ENCODE data around the gene RALGPS2. TPM values are rescaled to one million over a fixed set of nuclear protein-coding genes. Genes with fewer than 3 reads are reported as not detected.
A peak's percentile ranks its signal among the peaks of the same experiment; 100 is the strongest.

The RALGPS2 gene
- total and polyA plus RNA-seq, 2 of the 8 experiments (the other 6 are each of a cell fraction or from before 2014, with no cell fraction given) = 6.7 to 38.0 TPM

GRCh38 chr1:178869119-178869697 is 144.2 kb downstream of the RALGPS2 start:
- Histone ChIP-seq H3K56ac (replicated peaks; ENCODE audit: insufficient read length, low read depth, low read length) (no peak overlapping the region), H2BK120ac (replicated peaks; ENCODE audit: low read depth, low read length) (no peak overlapping the region), H2BK12ac (ENCODE audit: low read depth, low read length) (no peak overlapping the region), H3K79me2 (ENCODE audit: control insufficient read depth in 1 of 2, insufficient read depth in 2 of 2, low read length in 2 of 2) (no peaks in the 10 kb centered on the region), H4K5ac (ENCODE audit: insufficient read length, low read depth, low read length) (no peak overlapping the region), H3K27me3 (replicated peaks in 1 of 4; ENCODE audit: control insufficient read depth in 3 of 4, extremely low read depth in 1 of 4, insufficient read depth in 3 of 4, low read length in 3 of 4) (no peaks in the 10 kb centered on the region), H3K9ac (replicated peaks in 1 of 4; ENCODE audit: extremely low read depth in 1 of 4, low read depth in 3 of 4, low read length in 3 of 4) (no peak overlapping the region), H3K27ac (ENCODE audit: low read depth, low read length) (no peak overlapping the region), H2AFZ (ENCODE audit: low read length) (no peak overlapping the region), H3K4me2 (ENCODE audit: insufficient read depth in 1 of 2, low read depth in 2 of 2, low read length in 2 of 2) (peak overlapping the region in 1 of 2 experiments; percentile 22; a peak in 2 of 4 replicates), H3K4me3 (ENCODE audit: extremely low read depth in 1 of 4, insufficient read depth in 2 of 4, low read depth in 3 of 4, low read length in 4 of 4) (peak overlapping the region in 1 of 4 experiments; percentile 35; a peak in 2 of 8 replicates), H4K91ac (replicated peaks; ENCODE audit: insufficient read length, low read length) (no peak overlapping the region), H2BK20ac (ENCODE audit: low read length) (no peak overlapping the region), H4K20me1 (replicated peaks in 1 of 2; ENCODE audit: control insufficient read depth in 1 of 2, insufficient read depth in 2 of 2, low read length in 2 of 2) (no peaks in the 10 kb centered on the region), H3K9me3 (ENCODE audit: insufficient read depth in 2 of 2, low read depth in 1 of 2, low read length in 1 of 2) (no peaks in the 10 kb centered on the region), H4K8ac (ENCODE audit: extremely low read depth, insufficient read depth, low read length) (no peak overlapping the region), H2BK15ac (ENCODE audit: low read length) (no peak overlapping the region), H3K14ac (ENCODE audit: insufficient read length) (no peak overlapping the region), H3K4ac (replicated peaks; ENCODE audit: insufficient read length, low read depth, low read length) (no peak overlapping the region), H3K4me1 (replicated peaks in 1 of 4; ENCODE audit: control insufficient read depth in 3 of 4, insufficient read depth in 4 of 4, low read length in 3 of 4) (peaks cover 0 to 6% (median 2%) of the 10 kb centered on the region in 4 experiments; a peak in 2 of 7 replicates), H3K23me2 (ENCODE audit: low read depth, low read length) (no peaks in the 10 kb centered on the region), H3K23ac (ENCODE audit: insufficient read length) (no peak overlapping the region), H2AK5ac (ENCODE audit: low read depth, low read length) (no peak overlapping the region), H3K79me1 (ENCODE audit: low read depth, low read length) (no peaks in the 10 kb centered on the region), H3K36me3 (ENCODE audit: control insufficient read depth in 2 of 4, insufficient read depth in 4 of 4, low read length in 3 of 4) (no peaks in the 10 kb centered on the region), H2BK5ac (ENCODE audit: low read depth, low read length) (no peak overlapping the region), H3K18ac (ENCODE audit: extremely low read depth, low read length) (no peak overlapping the region)
- DNase-seq (ENCODE audit: low read depth in 1 of 2, low spot score in 2 of 2) = no peak
- CTCF ChIA-PET (ENCODE audit: partially characterized antibody) = interaction anchor here (1.3 kb wide), 1 partner anchor 101 kb away, joined by 4 read pairs; no protein-coding TSS in a partner anchor
- WGBS, 2 experiments (ENCODE audit: extremely low coverage in 1 of 2, insufficient coverage in 1 of 2, insufficient read length in 1 of 2, insufficient replicate concordance in 2 of 2, low coverage in 1 of 2, low lambda C conversion rate in 2 of 2, missing lambda C conversion rate in 1 of 2) = 16% methylated on average over 3 of the region's 3 CpGs; no CpG with 5 or more reads in 1 of the 2 experiments
- POLR2A ChIA-PET (ENCODE audit: partially characterized antibody) = interaction anchor here (0.7 kb wide), 1 partner anchor 57 kb away, joined by 3 read pairs; no protein-coding TSS in a partner anchor
- peak; percentile 62 for FAIRE-seq
